ENCODE measurements around the gene SMARCB1.

Gene SMARCB1

GRCh38 chr22:23781065-23781464, 5.7 kb upstream of the SMARCB1 start:
- no peak for DNase-seq

GRCh38 chr22:23781511-23782183, 5.1 kb upstream of the SMARCB1 start:
- DNase-seq = peak in 1 of 2 experiments; percentile 30

- no peak for DNase-seq
Measured at GRCh38 chr22:23782252-23782651, 4.5 kb upstream of the SMARCB1 start.

GRCh38 chr22:23782703-23783102, 4.1 kb upstream of the SMARCB1 start:
- DNase-seq = no peak

DNA sequence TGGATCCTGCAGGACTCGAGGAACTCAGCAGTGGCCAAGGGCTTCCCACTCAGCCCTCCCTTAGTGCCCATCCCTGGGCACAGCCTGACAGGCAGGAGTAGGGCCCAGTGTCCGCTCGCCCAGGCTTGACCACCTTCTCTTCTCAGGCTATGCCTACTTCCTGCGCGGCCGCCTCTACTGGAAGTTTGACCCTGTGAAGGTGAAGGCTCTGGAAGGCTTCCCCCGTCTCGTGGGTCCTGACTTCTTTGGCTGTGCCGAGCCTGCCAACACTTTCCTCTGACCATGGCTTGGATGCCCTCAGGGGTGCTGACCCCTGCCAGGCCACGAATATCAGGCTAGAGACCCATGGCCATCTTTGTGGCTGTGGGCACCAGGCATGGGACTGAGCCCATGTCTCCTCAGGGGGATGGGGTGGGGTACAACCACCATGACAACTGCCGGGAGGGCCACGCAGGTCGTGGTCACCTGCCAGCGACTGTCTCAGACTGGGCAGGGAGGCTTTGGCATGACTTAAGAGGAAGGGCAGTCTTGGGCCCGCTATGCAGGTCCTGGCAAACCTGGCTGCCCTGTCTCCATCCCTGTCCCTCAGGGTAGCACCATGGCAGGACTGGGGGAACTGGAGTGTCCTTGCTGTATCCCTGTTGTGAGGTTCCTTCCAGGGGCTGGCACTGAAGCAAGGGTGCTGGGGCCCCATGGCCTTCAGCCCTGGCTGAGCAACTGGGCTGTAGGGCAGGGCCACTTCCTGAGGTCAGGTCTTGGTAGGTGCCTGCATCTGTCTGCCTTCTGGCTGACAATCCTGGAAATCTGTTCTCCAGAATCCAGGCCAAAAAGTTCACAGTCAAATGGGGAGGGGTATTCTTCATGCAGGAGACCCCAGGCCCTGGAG, 3.3 kb upstream of the SMARCB1 start:
- no peak for DNase-seq

- DNase-seq = no peak
Measured at GRCh38 chr22:23784215-23784732, 2.5 kb upstream of the SMARCB1 start.

DNA sequence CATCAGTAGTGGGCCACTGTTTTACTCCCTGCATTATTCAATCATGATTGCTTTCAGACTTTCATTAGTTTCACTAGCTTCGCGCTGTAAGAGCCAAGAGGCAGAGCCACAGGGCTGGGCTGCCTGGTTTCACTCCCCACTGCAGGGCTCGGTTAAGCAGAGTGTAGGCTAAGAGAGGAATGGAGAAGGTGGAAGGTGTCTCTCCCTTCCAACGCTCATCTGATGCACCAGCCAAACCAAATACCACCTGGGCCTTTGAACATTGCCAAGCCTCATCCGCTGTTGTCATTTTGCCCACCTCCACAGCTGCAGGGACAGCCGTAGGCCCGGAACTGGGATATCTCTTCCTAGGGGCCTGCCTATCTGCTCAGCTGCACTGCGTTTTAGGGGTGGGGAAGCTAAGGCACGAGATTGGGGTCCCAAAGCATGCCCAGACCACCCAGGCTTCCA, 480 bp upstream of the SMARCB1 start:
- DNase-seq = no peak

- no peak for DNase-seq
Measured at GRCh38 chr22:23787600-23787896, 782 bp downstream of the SMARCB1 start.

GRCh38 chr22:23787910-23788309, 1.1 kb downstream of the SMARCB1 start:
- no peak for DNase-seq

- DNase-seq = no peak
Measured at GRCh38 chr22:23789121-23789520, 2.4 kb downstream of the SMARCB1 start.

GRCh38 chr22:23789638-23790037, 2.9 kb downstream of the SMARCB1 start:
- no peak for DNase-seq

- DNase-seq = no peak
Measured at GRCh38 chr22:23790819-23791737, 4.3 kb downstream of the SMARCB1 start.

DNA sequence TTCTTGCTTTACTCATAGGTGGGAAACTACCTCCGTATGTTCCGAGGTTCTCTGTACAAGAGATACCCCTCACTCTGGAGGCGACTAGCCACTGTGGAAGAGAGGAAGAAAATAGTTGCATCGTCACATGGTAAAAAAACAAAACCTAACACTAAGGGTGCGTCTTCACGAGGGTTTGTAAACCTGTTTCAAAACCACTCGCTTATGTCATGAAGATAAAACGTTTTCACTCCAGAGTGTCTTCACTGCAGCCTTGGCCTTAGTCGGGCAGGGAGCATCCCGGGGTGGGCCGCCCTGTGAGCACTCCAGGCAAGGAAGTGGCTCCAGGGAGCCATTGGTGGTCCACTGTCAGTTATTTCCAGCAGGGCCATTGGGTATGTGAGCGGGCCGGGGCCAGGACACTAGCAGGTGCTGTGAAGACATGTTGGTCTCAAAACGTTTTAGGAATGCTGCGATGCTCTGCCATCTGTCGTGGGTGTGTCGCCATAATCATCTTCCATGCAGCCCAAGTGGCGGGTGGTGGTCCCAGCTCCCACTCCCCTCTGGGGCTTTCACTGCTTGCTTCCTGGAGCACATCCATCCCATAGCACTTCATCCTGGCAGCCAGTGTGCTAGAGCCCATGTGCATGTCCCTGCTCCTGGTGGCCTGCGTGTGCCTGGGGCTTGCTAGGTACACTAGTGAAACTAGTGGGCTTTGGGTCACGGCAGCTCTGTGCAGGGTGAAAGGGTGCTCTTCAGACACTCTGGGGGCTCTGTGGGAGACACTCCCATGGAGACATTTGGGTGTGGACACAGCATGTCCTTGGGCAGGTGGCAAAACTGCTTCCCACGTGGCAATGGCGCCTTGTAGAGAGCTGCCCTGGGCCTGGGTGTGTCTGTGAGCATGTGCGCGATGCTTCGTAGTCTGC, 5.2 kb downstream of the SMARCB1 start:
- no peak for DNase-seq

DNA sequence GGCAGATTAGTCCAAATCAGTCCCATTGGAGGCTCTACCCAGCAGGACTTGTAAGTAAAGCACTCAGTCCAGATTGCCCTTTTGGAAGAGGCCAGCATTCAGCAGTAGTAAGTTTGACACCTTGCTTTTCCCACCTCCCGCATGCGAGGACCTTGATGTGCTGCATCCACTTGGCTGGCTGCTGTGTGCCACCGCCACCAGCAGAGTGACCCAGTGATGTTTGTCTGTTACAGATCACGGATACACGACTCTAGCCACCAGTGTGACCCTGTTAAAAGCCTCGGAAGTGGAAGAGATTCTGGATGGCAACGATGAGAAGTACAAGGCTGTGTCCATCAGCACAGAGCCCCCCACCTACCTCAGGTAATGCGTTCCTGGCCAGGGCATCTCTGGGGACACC, 6.6 kb downstream of the SMARCB1 start:
- no peak for DNase-seq

DNA sequence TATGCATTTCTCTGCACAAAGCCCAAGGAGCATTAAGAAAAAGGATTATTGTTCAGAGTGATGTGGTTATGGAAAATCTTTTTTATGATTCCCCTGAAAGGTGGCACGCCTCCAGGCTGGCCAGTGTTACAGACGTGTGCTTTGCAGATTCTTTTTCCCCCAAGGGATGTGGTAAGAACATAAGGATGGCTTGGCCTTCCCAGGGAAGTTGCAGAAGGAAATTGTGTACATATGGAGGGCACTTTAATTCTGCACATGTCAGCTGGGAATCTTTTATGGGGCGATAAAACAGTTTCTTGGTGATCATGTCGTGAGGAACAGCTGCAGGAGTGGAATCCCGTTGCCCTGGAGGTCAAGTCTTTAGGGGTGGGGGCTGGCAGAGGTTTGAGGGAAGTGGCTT, 9.7 kb downstream of the SMARCB1 start:
- DNase-seq = no peak

GRCh38 chr22:23800297-23801237, 13.8 kb downstream of the SMARCB1 start:
- no peak for DNase-seq

DNA sequence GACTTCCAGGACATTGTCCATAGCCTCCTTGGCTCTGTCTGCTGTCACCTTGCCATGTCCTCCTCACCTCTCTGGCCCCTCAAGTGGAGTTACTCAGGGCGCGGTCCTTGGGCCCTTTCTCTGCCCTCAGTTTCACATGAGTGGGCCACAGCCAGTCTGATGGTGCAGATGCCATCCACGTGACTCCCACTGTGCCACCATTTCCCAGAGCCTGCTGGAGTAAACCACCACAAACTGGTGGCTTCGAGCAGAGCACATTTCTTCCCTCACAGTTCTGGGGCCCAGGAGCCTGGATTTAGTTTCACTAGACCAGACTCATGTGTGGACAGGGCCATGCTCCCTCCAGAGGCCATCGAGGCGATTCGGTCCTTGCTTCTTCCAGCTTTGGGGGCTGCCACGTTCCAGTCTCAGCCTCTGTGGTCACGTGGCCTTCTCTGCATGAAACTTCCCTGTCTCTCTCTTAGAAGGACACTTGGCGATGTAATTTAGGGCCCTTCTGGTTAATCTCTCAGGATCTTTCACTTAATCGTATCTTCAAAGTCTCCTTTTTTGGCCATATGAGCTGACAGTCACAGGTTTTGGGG, 14.6 kb downstream of the SMARCB1 start:
- no peak for DNase-seq

- DNase-seq = no peak
Measured at GRCh38 chr22:23801886-23802377, 15.2 kb downstream of the SMARCB1 start.

- DNase-seq = no peak
Measured at GRCh38 chr22:23803001-23803819, 16.4 kb downstream of the SMARCB1 start.
